SU-DHL-6 (cell line): Measurements from ENCODE around the gene LDLRAD1.

Experiments used
- EZH2phosphoT487 ChIP-seq: fragments of 200-600 bp; sonication (generic), shearing (Covaris generic); conservative IDR thresholded peaks from 2 replicates; pipeline ENCODE4 v1.6.1; 2018; ENCODE audit warnings: mild to moderate bottlenecking, antibody characterized with exemption, low read length, moderate library complexity, mixed read lengths
- TF ChIP-seq, protein P1 (sequence below): fragments of 200-600 bp; sonication (generic); IDR thresholded peaks from one replicate; pipeline ENCODE4 v1.5.1; 2017; ENCODE audit warnings: antibody characterized with exemption, mild to moderate bottlenecking, low read length, moderate library complexity; ENCODE audit not compliant: insufficient read depth, poor library complexity, severe bottlenecking

DNA sequence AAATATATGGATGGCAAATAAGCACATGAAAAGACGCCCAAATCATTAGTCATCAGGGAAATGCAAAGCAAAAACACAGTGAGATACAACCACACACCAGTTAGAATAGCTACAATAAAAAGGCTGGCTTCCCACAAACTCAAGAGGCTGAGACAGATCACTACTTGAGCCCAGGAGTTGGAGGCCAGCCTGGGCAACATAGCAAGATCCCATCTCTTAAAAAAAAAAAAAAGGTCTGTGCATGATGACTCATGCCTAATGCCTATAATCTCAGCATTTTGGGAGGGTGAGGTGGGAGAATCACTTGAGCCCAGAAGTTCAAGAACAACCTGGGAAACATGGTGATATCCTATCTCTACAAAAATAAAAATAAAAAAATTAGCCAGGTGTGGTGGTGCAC is 19.8 kb downstream of the LDLRAD1 start:
- TF ChIP-seq, protein P1, sequence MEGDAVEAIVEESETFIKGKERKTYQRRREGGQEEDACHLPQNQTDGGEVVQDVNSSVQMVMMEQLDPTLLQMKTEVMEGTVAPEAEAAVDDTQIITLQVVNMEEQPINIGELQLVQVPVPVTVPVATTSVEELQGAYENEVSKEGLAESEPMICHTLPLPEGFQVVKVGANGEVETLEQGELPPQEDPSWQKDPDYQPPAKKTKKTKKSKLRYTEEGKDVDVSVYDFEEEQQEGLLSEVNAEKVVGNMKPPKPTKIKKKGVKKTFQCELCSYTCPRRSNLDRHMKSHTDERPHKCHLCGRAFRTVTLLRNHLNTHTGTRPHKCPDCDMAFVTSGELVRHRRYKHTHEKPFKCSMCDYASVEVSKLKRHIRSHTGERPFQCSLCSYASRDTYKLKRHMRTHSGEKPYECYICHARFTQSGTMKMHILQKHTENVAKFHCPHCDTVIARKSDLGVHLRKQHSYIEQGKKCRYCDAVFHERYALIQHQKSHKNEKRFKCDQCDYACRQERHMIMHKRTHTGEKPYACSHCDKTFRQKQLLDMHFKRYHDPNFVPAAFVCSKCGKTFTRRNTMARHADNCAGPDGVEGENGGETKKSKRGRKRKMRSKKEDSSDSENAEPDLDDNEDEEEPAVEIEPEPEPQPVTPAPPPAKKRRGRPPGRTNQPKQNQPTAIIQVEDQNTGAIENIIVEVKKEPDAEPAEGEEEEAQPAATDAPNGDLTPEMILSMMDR, result no peak
- TF ChIP-seq EZH2phosphoT487, result no peak
